Measurements from ENCODE around the gene C21orf58.
A peak's percentile ranks its signal among the peaks of the same experiment; 100 is the strongest.

The C21orf58 gene

DNA sequence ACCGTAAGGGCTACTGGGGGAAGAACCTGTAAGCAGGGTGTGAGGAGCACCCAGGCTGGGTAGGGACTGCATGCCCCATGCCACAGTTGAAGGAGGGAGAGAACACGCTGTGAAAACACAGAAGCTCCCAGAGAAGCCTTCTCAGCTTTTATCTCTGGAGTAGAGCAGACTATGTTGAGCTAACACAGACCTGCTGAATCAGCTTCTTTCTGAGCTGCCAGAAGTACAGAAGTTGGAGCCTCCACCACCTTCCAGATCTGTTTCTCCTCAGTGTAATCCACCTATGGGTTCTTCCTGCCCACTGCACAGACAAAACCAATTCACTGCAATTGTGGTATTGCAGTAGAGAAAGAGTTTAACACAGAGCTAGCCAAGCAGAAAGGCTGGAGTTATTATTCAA, 32.1 kb downstream of the C21orf58 start:
- no peak for DNase-seq

GRCh38 chr21:46289655-46290179, 34.0 kb downstream of the C21orf58 start:
- no peak for DNase-seq

- DNase-seq = no peak
These were observed 36.1 kb downstream of the C21orf58 start for GRCh38 chr21:46287541-46287940.

DNA sequence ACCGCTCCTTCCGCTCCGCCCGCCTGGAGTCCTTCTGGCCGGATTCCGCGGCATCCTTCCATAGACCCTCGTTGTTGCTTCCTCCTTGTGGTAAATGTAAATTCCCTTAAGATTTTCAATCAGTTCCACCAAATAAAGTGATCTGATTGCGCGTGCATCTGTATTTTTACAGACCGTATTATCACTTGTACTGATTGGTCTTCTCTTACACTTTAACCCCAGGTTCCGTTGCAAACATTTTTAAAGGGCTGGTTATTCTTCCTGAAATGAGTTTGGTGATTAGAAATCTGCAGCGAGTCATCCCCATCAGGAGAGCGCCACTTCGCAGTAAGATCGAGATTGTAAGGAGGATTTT, 37.0 kb downstream of the C21orf58 start:
- peak in 1 of 6 experiments; percentile 37 for DNase-seq

GRCh38 chr21:46285761-46286647, 37.7 kb downstream of the C21orf58 start, which contains the start of gene YBEY:
YBEY (plus strand) TSS chr21:46286342; CDS start chr21:46286914, 572 bp downstream.
- peak; percentile 60 to 82 (median 74) for DNase-seq

DNA sequence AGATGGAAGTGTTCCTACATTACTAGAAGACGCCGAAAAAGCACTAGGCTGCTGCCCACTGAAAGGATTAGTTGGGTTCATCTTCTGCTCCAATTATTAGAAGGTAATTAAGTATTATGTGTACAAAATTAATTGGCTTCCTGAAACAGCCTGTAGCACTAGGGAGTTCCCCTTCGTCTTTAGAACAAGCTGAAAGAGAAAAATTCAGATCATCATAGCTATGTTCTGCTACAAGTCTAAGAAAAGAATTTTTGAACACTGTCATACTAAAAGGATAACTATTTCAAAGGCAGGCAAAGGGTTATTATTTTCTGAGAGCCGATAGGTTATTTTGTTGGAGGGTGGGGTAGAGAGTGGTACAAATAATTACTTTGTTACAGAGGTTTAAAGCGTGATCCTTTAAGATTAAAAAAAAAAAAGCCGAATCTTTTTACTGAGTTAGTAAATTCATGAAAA, 38.4 kb downstream of the C21orf58 start, which contains the start of gene MCM3AP:
MCM3AP (minus strand) TSS at position 406 of the 456 bp plus-strand sequence; CDS start at position 81, 325 bp downstream.
- DNase-seq = no peak

DNA sequence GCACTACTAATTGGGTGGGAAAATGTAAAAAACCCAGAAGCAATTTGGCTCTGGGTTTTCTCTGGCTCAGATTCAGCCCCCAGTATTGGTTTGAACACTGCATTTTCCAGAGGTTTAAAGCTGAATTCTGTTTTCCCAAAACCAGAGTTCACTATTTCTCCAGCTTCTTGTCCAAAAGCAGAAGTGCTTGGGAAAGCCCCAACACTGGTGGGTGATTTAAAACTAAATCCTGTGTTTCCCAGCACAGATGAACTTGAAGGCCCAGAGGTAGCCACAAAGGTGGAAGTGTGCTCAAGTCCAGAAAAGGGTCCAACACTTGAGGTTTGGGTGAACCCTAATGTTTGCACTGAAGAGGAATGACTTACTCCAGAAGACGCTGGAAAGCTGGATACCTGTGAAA, 38.9 kb downstream of the C21orf58 start:
- no peak for DNase-seq

DNA sequence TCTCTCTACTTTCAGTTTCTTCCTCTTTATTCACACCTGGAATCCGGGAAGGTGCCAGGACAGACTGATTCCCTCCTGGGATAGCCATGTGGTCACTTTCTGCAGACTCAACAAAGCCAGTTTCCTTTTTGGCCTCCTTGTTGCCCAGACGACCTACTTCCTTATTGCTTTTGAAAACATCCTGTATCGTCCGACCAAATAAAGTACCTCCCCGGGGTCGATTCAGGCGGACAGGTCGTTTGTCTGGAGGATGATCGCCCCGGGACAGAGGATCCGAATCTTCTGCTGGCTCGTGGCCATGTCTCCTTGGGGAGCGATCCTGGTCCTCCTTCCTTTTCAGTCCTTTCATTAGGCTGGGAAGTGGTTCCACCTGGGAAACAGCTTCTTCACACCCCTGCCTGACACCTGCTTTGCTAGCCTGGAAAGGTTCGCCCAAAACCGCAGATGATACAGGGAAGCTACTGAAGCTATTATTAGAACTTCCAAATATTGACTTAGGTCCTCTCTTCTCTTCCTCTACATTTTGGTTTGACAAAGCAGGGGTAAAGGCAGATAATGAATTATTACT, 39.5 kb downstream of the C21orf58 start:
- DNase-seq = no peak

DNA sequence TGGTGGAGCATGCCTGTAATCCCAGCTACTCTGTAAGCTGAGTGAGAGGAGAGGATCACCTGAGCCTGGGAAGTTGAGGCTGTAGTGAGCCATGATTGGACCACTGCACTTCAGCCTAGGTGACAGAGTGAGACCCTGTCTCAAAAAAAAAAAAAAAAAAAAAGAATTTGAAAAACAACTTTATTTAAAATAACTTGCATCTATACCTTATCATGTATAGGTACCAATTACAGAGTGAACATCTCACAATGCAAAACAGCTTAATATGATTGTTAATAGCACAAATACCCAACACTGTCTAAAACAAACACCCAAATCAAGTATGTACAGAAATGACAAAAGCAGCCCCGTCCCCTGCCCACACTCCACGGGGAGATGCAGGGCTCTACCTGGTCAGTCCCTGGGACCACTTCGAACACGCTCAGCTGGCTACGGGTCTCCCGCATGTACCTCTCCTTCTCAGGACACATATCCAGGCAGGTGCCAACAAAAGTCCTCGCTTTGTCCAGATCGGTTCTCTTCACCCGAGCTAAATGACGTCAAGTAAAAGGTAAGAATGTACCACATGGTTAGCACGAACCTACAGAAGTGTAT, 48.8 kb downstream of the C21orf58 start:
- DNase-seq = no peak

GRCh38 chr21:46273341-46273740, 50.3 kb downstream of the C21orf58 start:
- no peak for DNase-seq

GRCh38 chr21:46269466-46269865, 54.2 kb downstream of the C21orf58 start:
- no peak for DNase-seq

GRCh38 chr21:46268371-46268770, 55.3 kb downstream of the C21orf58 start:
- DNase-seq = no peak

GRCh38 chr21:46266946-46267345, 56.7 kb downstream of the C21orf58 start:
- no peak for DNase-seq

GRCh38 chr21:46265736-46266525, 57.7 kb downstream of the C21orf58 start:
- no peak for DNase-seq

DNA sequence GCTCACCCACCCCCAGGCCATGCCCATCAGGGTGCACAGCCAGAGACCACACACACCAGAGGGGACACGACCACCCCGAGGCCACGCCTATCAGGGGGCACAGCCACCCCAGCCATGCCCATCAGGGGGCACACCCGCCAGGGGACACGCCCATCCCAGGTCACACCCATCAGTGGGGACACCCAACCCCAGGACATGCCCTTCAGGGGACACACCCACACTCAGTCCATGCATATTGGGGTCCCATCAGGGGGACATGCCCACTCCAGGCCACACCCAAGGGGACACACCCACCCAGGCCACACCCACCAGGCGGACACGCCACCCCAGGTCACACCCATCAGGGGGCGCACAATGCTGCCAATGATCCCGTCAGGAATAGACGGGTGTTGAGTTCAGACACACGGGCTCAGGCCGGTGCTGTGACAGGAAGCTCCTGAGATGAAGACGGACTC, 59.0 kb downstream of the C21orf58 start:
- DNase-seq = peak in 1 of 6 experiments; percentile 1

GRCh38 chr21:46264046-46264689, 59.5 kb downstream of the C21orf58 start:
- DNase-seq = no peak

GRCh38 chr21:46256501-46256994, 67.1 kb downstream of the C21orf58 start:
- DNase-seq = no peak

- DNase-seq = no peak
These were observed 67.8 kb downstream of the C21orf58 start for GRCh38 chr21:46255758-46256337.

- no peak for DNase-seq
These were observed 68.5 kb downstream of the C21orf58 start for GRCh38 chr21:46255166-46255565.

DNA sequence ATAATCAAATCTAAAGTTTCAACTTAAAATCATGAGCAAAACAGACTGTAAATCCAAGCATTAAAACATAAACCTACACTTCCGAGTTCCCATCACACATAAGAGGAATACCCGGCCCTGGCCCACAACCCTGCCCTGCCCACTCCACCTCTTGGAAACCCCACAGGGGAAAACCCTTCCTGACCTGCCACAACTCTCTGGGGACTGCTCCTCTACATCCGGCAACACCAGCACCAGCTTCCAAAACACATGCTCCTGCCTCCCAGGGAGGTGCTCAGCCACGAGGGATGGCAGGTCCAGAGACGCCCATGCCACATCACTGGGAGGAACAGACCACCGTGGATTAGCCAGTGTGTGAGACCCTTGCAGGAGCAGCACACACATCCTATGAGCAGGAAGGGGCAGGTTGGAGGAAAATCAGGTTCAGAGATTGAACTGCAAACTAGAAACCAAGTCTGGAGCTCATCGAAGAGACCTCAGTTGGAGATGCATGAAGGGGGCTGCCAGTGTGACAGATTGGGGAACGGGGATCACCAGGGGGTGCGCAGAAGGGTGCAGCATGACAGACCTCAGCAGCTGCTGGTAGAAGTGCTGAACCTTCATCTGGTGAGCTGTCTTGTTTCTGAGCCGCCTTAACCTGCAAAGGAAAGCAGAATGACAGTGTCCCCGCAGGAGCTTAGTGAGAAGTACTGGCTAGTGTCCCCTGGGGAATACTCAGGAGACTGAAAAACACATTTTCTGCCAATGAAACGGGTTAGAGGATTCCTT, 69.3 kb downstream of the C21orf58 start:
- DNase-seq = no peak

Measured in stimulated activated naive CD4-positive, alpha-beta T cell (primary cell).